ENCODE results near the gene FAM117B.

GRCh38 chr2:202813387-202813786 is 178.6 kb downstream of the FAM117B start:
- TF ChIP-seq, protein P1, sequence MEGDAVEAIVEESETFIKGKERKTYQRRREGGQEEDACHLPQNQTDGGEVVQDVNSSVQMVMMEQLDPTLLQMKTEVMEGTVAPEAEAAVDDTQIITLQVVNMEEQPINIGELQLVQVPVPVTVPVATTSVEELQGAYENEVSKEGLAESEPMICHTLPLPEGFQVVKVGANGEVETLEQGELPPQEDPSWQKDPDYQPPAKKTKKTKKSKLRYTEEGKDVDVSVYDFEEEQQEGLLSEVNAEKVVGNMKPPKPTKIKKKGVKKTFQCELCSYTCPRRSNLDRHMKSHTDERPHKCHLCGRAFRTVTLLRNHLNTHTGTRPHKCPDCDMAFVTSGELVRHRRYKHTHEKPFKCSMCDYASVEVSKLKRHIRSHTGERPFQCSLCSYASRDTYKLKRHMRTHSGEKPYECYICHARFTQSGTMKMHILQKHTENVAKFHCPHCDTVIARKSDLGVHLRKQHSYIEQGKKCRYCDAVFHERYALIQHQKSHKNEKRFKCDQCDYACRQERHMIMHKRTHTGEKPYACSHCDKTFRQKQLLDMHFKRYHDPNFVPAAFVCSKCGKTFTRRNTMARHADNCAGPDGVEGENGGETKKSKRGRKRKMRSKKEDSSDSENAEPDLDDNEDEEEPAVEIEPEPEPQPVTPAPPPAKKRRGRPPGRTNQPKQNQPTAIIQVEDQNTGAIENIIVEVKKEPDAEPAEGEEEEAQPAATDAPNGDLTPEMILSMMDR (conservative IDR thresholded peaks at IDR 0.05 in 1 of 2, IDR thresholded peaks at IDR 0.05 in 1 of 2; ENCODE audit: extremely low read depth in 1 of 2, insufficient read depth in 1 of 2, low read depth in 1 of 2, low read length in 2 of 2) = no peak
- TF ChIP-seq EZH2 (IDR thresholded peaks at IDR 0.05; ENCODE audit: borderline replicate concordance, low read length) = no peak
